Lung (tissue), 12 donors: ENCODE measurements around the gene NEB. TPM values are rescaled to one million over a fixed set of nuclear protein-coding genes. Genes with fewer than 3 reads are reported as not detected.

ENCODE experiments used
- ATAC-seq: fragments of 200-7000 bp; cut with Tn5 transposase; one replicate; pipeline ENCODE4 v1.9.1; 2020; ENCODE audit warnings: moderate number of reproducible peaks; ENCODE audit not compliant: insufficient read depth, low FRiP score
- DNase-seq, 3 donors: peaks; one replicate each; pipeline ENCODE4 v3.0.0-alpha.2; 2013 to 2017
- H3K27ac ChIP-seq, 2 donors: one replicate each; pipeline ENCODE4 v1.5.1; 2013; ENCODE audit warnings: mild to moderate bottlenecking in 2 of 2, moderate library complexity in 2 of 2, control low read depth in 1 of 2, inconsistent platforms in 1 of 2, low read depth in 1 of 2, low read length in 1 of 2
- H3K27me3 ChIP-seq, 3 donors: one replicate each; pipeline ENCODE4 v1.5.1; 2013; ENCODE audit warnings: low read length in 2 of 3; ENCODE audit not compliant: control insufficient read depth in 3 of 3, insufficient read depth in 3 of 3
- H3K36me3 ChIP-seq, 4 donors: one replicate each; pipeline ENCODE4 v1.5.1; 2013; ENCODE audit warnings: low read length in 4 of 4, mild to moderate bottlenecking in 1 of 4, moderate library complexity in 1 of 4; ENCODE audit not compliant: control insufficient read depth in 4 of 4, insufficient read depth in 4 of 4
- H3K4me1 ChIP-seq, 5 donors: one replicate each; pipeline ENCODE4 v1.5.1; 2013; ENCODE audit warnings: low read length in 5 of 5, mild to moderate bottlenecking in 2 of 5, moderate library complexity in 1 of 5; ENCODE audit not compliant: control insufficient read depth in 5 of 5, insufficient read depth in 5 of 5
- H3K4me3 ChIP-seq: one replicate; pipeline ENCODE4 v1.5.1; 2013; ENCODE audit warnings: mild to moderate bottlenecking, control low read depth, moderate library complexity
- H3K9ac ChIP-seq, 2 donors: one replicate each; pipeline ENCODE4 v1.5.1; 2013; ENCODE audit warnings: low read length in 2 of 2, control low read depth in 1 of 2; ENCODE audit not compliant: insufficient read depth in 1 of 2
- H3K9me3 ChIP-seq, 4 donors: one replicate each; pipeline ENCODE4 v1.5.1; 2013; ENCODE audit warnings: low read length in 3 of 4, mild to moderate bottlenecking in 1 of 4, moderate library complexity in 1 of 4; ENCODE audit not compliant: control insufficient read depth in 4 of 4, insufficient read depth in 3 of 4
- CTCF ChIP-seq: IDR thresholded peaks from 2 replicates; pipeline ENCODE4 v1.5.1; 2012; ENCODE audit warnings: mild to moderate bottlenecking; ENCODE audit errors: control extremely low read depth, extremely low read depth
- WGBS, 2 donors: extraction: QIAGEN DNeasy Blood & Tissue Kit; methylation state at CpG; one replicate each; pipeline ENCODE4 v1.1.7; 2013; 5-methylcytosine and 5-hydroxymethylcytosine counted together
- polyA plus RNA-seq, 2 donors: library from polyadenylated mRNA; stranded (reverse); fragments of 200-250 nt; gene quantifications; one replicate each; pipeline ENCODE4 v1.2.1, GENCODE V29; 2013
- total RNA-seq, 2 donors: library from RNA; depleted of rRNA in 1 of 2; stranded (reverse); fragments of >200 nt in 1 of 2; gene quantifications; one replicate each; pipeline ENCODE4 v1.2.1, GENCODE V29; 2014 to 2021
- donor health status: control.
- donor health status: control.
- donor health status: Bipolar disorder and iron deficiency.
- donor health status: healthy.
- donor health status: DM: yes; HTN: yes; CAD: no.

The NEB gene
- total and polyA plus RNA-seq, 4 donors: 0.52 to 2.1 (median 1.0) TPM

GRCh38 chr2:151506170-151506569 lies 228.1 kb downstream of the NEB start:
- Histone ChIP-seq H3K27ac (no peak overlapping the region), H3K4me3 (no peak overlapping the region), H3K9ac (no peak overlapping the region), H3K27me3 (no peaks in the 10 kb centered on the region), H3K4me1 (no peaks in the 10 kb centered on the region), H3K36me3 (no peaks in the 10 kb centered on the region), H3K9me3 (no peaks in the 10 kb centered on the region)
- 99% methylated on average over 4 of the region's 4 CpGs for WGBS, 2 donors
- no peak for TF ChIP-seq CTCF
- ATAC-seq: no peak
- DNase-seq: no peak

GRCh38 chr2:151498178-151498577 lies 236.1 kb downstream of the NEB start:
- no peak for DNase-seq
- WGBS, 2 donors: 89 to 96% methylated on average over 1 of the region's 1 CpG
- Histone ChIP-seq H3K9ac (no peak overlapping the region), H3K4me3 (no peak overlapping the region), H3K27me3 (no peaks in the 10 kb centered on the region), H3K27ac (no peak overlapping the region), H3K36me3 (no peaks in the 10 kb centered on the region), H3K9me3 (no peaks in the 10 kb centered on the region), H3K4me1 (no peaks in the 10 kb centered on the region)
- no peak for ATAC-seq
- no peak for TF ChIP-seq CTCF

DNA sequence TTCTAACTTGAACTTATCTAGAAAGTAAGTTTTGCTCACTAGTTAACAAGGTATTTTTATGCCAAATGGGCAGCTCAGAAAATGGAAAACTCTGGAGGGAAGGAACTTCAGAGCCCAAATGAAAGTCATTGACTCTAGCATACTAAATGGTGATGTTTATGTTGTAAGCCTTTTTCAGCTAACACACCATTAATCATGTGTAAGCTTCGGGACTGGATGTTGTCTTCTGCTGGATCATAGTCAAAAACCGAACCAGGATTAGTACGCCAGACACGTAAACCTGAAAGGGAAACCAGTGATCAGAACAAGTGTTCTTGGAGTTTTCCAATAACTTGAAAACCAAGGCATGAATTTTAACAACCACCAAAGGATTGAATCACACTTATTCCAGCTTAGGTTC lies 242.8 kb downstream of the NEB start:
- no peak overlapping the region for H3K9ac ChIP-seq
- TF ChIP-seq CTCF: no peak
- no peaks in the 10 kb centered on the region for H3K27me3 ChIP-seq
- H3K4me3 ChIP-seq: no peak overlapping the region
- H3K4me1 ChIP-seq: no peaks in the 10 kb centered on the region
- no peak overlapping the region for H3K27ac ChIP-seq
- H3K36me3 ChIP-seq: peaks cover 0 to 2% (median 0%) of the 10 kb centered on the region in 4 donors
- ATAC-seq: no peak
- H3K9me3 ChIP-seq: no peaks in the 10 kb centered on the region
- 74 to 84% methylated on average over 4 of the region's 4 CpGs for WGBS, 2 donors
- peak in 1 of 3 donors; percentile 4 for DNase-seq

DNA sequence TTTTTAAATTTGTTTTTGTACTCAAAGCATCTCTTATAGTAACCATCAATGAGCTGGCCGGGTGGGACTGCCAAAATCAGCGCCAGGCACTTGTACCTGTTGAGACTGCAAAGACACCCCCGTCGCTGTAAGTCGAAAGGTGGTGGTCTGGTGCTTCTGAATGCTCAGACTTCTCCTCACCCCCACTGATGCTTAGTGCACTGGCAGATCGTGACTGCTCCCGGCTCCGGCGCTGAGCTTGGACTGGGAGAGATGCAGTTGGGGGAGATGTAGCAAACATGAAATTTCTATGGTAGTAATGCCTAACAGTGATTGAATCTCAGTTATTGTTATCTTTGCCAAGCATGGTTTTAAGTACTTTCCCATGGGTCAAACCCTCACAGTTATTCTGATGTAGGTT lies 244.0 kb downstream of the NEB start:
- no peak overlapping the region for H3K4me3 ChIP-seq
- no peak for DNase-seq
- TF ChIP-seq CTCF: no peak
- no peak overlapping the region for H3K9ac ChIP-seq
- 96 to 97% methylated on average over 9 of the region's 9 CpGs for WGBS, 2 donors
- H3K4me1 ChIP-seq: no peaks in the 10 kb centered on the region
- no peak overlapping the region for H3K27ac ChIP-seq
- ATAC-seq: no peak
- H3K9me3 ChIP-seq: no peaks in the 10 kb centered on the region
- no peaks in the 10 kb centered on the region for H3K27me3 ChIP-seq
- H3K36me3 ChIP-seq: peaks cover 0 to 5% (median under 1%) of the 10 kb centered on the region in 4 donors
